ENCODE data around the gene KLHL29. TPM values are rescaled to one million over a fixed set of nuclear protein-coding genes. Genes with fewer than 3 reads are reported as not detected.
"Not testable (repeated sequence)": the region's sequence is repeated elsewhere in the genome, so short reads cannot be mapped to it uniquely, and the experiment has no call there.

The KLHL29 gene
- total RNA-seq, 1 donor from 2014 or later: 5.0 TPM

DNA sequence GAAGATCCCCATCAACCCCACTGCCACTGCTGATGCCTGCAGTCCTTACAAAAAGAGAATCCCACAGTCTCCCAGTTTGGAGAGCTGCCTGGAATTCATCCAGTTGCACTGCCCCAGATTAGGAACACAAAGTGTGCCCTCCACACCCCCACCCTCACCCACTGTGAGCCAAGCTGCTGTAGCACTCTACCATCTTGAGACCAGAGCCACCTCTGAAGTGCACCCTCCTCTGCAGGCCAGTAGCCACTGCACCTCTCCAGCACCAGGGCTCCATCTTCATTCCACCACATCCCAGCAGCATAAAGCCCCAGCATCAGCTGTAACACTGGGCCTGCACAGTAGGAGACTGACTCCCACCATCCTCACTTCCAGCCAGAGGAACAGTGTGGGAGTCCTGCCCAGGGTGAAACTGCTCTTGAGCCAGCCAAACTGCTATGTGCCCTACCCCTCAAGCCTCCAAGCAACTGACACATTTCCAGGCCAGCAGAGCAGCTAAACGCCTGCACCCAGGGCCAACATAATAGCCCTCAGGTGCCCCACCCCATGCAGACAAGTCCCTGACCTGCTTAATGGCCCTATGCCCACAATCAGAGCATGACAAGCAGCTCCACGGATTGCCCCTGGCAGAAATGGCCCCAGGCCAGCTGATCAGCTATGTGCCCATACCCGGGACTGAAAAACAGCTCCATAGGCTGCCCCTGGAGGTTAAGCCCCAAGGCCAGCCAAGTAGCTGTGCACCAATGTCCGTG is 335.9 kb downstream of the KLHL29 start:
- H3K9me3 Mint-ChIP-seq (ENCODE audit: unreplicated experiment): peaks cover 20% of the 10 kb centered on the region
- H3K36me3 Mint-ChIP-seq (ENCODE audit: unreplicated experiment): peaks cover 33% of the 10 kb centered on the region
- no peaks in the 10 kb centered on the region for H3K27me3 Mint-ChIP-seq (ENCODE audit: unreplicated experiment)
- H3K27ac Mint-ChIP-seq (ENCODE audit: unreplicated experiment): no peak overlapping the region
- H3K4me1 Mint-ChIP-seq (ENCODE audit: unreplicated experiment): peaks cover 3% of the 10 kb centered on the region
- DNase-seq (ENCODE audit: extremely low spot score, unreplicated experiment): no peak
- TF ChIP-seq, protein P1, sequence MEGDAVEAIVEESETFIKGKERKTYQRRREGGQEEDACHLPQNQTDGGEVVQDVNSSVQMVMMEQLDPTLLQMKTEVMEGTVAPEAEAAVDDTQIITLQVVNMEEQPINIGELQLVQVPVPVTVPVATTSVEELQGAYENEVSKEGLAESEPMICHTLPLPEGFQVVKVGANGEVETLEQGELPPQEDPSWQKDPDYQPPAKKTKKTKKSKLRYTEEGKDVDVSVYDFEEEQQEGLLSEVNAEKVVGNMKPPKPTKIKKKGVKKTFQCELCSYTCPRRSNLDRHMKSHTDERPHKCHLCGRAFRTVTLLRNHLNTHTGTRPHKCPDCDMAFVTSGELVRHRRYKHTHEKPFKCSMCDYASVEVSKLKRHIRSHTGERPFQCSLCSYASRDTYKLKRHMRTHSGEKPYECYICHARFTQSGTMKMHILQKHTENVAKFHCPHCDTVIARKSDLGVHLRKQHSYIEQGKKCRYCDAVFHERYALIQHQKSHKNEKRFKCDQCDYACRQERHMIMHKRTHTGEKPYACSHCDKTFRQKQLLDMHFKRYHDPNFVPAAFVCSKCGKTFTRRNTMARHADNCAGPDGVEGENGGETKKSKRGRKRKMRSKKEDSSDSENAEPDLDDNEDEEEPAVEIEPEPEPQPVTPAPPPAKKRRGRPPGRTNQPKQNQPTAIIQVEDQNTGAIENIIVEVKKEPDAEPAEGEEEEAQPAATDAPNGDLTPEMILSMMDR (IDR thresholded peaks at IDR 0.05): no peak
- H3K4me3 Mint-ChIP-seq (ENCODE audit: unreplicated experiment): no peak overlapping the region

DNA sequence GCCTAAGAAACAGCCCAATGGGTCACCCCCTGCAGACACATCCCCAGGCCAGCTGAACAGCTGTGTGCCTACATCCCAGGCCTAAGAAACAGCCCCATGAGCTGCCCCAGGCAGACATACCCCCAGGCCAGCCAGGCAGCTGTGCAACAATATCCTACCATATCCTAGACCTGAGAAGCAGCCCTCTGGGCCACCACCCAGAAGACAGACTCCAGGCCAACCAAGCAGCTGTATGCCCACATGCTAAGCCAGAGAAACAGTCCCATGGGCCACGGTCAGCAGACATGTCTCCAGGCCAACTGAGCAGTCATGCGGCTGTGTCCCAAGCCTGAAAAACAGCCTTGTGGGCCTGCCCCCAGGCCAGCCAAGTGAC is 336.5 kb downstream of the KLHL29 start:
- Mint-ChIP-seq H3K27ac (ENCODE audit: unreplicated experiment) (no peak overlapping the region), H3K27me3 (ENCODE audit: unreplicated experiment) (no peaks in the 10 kb centered on the region), H3K4me1 (ENCODE audit: unreplicated experiment) (peaks cover 3% of the 10 kb centered on the region), H3K36me3 (ENCODE audit: unreplicated experiment) (peaks cover 34% of the 10 kb centered on the region), H3K9me3 (ENCODE audit: unreplicated experiment) (peaks cover 20% of the 10 kb centered on the region), H3K4me3 (ENCODE audit: unreplicated experiment) (no peak overlapping the region)
- TF ChIP-seq, protein P1 (IDR thresholded peaks at IDR 0.05): no peak
- no peak for DNase-seq (ENCODE audit: extremely low spot score, unreplicated experiment)

DNA sequence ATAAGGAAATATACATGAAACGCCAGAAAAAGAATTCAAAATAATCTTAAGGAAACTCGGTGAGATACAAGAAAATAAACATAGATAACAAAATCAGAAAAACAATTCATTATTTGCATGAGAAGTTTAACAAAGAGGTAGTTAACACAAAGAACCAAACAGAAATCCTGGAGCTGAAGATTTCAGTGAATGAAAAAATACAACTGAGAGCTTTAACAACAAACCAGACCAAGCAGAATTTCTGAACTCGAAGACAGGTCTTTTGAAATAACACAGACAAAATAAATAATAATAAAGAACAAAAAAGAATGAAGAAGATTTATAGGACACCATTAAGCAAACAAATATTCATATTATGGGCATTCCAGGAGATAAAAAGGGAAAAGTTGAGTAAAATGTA is 337.3 kb downstream of the KLHL29 start:
- TF ChIP-seq, protein P1 (IDR thresholded peaks at IDR 0.05): no peak
- Mint-ChIP-seq H3K4me3 (ENCODE audit: unreplicated experiment) (no peak overlapping the region), H3K27ac (ENCODE audit: unreplicated experiment) (no peak overlapping the region), H3K9me3 (ENCODE audit: unreplicated experiment) (peaks cover 20% of the 10 kb centered on the region), H3K36me3 (ENCODE audit: unreplicated experiment) (peaks cover 36% of the 10 kb centered on the region), H3K27me3 (ENCODE audit: unreplicated experiment) (no peaks in the 10 kb centered on the region), H3K4me1 (ENCODE audit: unreplicated experiment) (peaks cover 2% of the 10 kb centered on the region)
- no peak for DNase-seq (ENCODE audit: extremely low spot score, unreplicated experiment)

DNA sequence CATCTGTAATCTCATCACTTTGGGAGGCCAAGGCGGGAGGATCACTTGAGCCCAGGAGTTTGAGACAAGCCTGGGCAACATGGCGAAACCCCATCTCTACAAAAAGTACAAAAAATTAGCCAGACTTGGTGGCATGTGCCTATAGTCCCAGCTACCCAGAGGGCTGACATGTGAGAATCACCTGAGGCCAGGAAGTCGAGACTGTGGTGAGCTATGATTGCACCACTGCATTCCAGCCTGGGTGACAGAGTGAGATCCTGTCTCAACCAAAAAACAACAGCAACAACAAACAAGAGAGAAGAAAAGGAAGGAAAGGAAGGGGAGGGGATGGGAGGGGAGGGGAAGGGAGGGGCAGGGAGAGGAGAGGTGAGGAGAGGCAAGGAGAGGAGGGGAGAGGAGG is 338.1 kb downstream of the KLHL29 start:
- H3K27ac Mint-ChIP-seq (ENCODE audit: unreplicated experiment); DNase-seq (ENCODE audit: extremely low spot score, unreplicated experiment): not testable (repeated sequence)
- H3K9me3 Mint-ChIP-seq (ENCODE audit: unreplicated experiment): peaks cover 20% of the 10 kb centered on the region

DNA sequence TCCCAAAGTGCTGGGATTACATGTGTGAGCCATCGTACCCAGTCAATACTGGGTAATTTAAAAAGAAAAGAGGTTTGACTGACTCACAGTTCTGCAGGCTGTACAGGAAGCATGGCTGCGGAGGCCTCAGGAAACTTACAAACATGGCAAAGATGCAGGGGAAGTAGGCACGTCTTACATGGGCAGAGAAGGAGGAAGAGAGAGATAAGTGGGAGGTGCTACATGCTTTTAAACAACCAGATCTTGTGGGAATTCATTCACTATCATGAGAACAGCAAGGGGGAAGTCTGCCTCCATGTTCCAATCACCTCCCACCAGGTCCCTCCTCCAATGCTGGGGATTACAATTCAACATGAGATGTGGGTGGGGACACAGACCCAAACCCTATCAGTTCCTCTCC is 349.4 kb downstream of the KLHL29 start:
- TF ChIP-seq, protein P1 (IDR thresholded peaks at IDR 0.05): no peak
- H3K4me3 Mint-ChIP-seq (ENCODE audit: unreplicated experiment): no peak overlapping the region
- no peak overlapping the region for H3K27ac Mint-ChIP-seq (ENCODE audit: unreplicated experiment)
- H3K4me1 Mint-ChIP-seq (ENCODE audit: unreplicated experiment): no peaks in the 10 kb centered on the region
- H3K9me3 Mint-ChIP-seq (ENCODE audit: unreplicated experiment): peaks cover 3% of the 10 kb centered on the region
- no peaks in the 10 kb centered on the region for H3K27me3 Mint-ChIP-seq (ENCODE audit: unreplicated experiment)
- DNase-seq (ENCODE audit: extremely low spot score, unreplicated experiment): no peak
- H3K36me3 Mint-ChIP-seq (ENCODE audit: unreplicated experiment): peaks cover 41% of the 10 kb centered on the region

More for the DNA sequence above, 338.1 kb downstream of the KLHL29 start:
- H3K4me1 Mint-ChIP-seq (ENCODE audit: unreplicated experiment); H3K4me3 Mint-ChIP-seq (ENCODE audit: unreplicated experiment); H3K27me3 Mint-ChIP-seq (ENCODE audit: unreplicated experiment): not testable (repeated sequence)
- peaks cover 34% of the 10 kb centered on the region for H3K36me3 Mint-ChIP-seq (ENCODE audit: unreplicated experiment)

DNA sequence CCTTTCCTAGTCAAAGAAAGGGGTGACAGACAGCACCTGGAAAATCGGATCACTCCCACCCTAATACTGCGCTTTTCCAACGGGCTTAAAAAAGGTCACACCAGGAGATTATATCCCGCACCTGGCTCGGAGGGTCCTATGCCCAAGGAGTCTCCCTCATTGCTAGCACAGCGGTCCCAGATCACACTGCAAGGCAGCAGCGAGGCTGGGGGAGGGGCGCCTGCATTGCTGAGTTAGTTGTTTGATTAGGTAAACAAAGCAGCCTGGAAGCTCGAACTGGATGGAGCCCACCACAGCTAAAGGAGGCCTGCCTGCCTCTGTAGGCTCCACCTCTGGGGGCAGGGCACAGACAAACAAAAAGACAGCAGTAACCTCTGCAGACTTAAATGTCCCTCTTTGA is 351.8 kb downstream of the KLHL29 start:
- not testable (repeated sequence) for H3K27me3 Mint-ChIP-seq (ENCODE audit: unreplicated experiment); H3K4me1 Mint-ChIP-seq (ENCODE audit: unreplicated experiment); H3K9me3 Mint-ChIP-seq (ENCODE audit: unreplicated experiment); H3K27ac Mint-ChIP-seq (ENCODE audit: unreplicated experiment); H3K4me3 Mint-ChIP-seq (ENCODE audit: unreplicated experiment); DNase-seq (ENCODE audit: extremely low spot score, unreplicated experiment)
- peaks cover 39% of the 10 kb centered on the region for H3K36me3 Mint-ChIP-seq (ENCODE audit: unreplicated experiment)
